ENCODE results near the gene FAM120AOS. TPM values are rescaled to one million over a fixed set of nuclear protein-coding genes. Genes with fewer than 3 reads are reported as not detected.

FAM120AOS gene
- total RNA-seq, 1 experiment from 2014 or later = 31.2 TPM

DNA sequence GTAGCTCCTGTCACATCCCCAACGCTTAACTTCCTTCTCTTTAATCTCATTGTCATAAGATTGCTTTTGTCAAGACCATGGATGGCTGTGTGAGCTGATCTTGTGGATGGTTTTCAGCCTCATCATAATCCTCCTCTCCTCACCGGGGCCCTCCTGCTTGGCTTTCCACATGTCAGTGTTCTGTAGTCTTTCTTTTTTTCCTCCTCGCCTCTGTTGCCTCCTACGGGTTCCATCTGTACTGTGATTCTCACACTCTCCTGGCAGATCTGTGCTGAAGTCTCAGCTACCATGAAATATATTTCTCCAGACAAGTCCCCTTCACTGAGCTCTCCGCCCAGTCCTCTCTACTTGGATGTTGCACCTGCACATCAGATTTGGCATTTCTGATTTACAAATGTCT is 34.9 kb upstream of the FAM120AOS start:
- BruUV-seq (replicated peaks) = no TSS peak
- POLR2A ChIA-PET = no interaction called here
- Histone ChIP-seq H3K4me2 (ENCODE audit: low read length) (no peak overlapping the region), H3K9ac (ENCODE audit: low read length) (no peak overlapping the region), H3K36me3 (ENCODE audit: control insufficient read depth in 1 of 2, insufficient read depth in 2 of 2, low read length in 2 of 2) (0 out of 4 replicates have a peak, but pooled peaks cover 0 to 4% of the 10 kb centered on the region in 2 experiments), H3K4me1 (ENCODE audit: control insufficient read depth in 1 of 2, insufficient read depth in 2 of 2, low read length in 2 of 2) (no peaks in the 10 kb centered on the region), H3K9me2 (ENCODE audit: insufficient read depth) (no peaks in the 10 kb centered on the region), H4K20me1 (ENCODE audit: insufficient read depth) (no peaks in the 10 kb centered on the region), H3K27me3 (ENCODE audit: insufficient read depth, low read length) (no peaks in the 10 kb centered on the region), H3K9me3 (ENCODE audit: control insufficient read depth in 1 of 2, insufficient read depth in 1 of 2, low read depth in 1 of 2, low read length in 2 of 2) (no peaks in the 10 kb centered on the region), H2AFZ (ENCODE audit: low read depth, low read length, poor library complexity, severe bottlenecking) (no peak overlapping the region), H3K27ac (ENCODE audit: low read depth, low read length) (no peak overlapping the region), H3K79me2 (ENCODE audit: insufficient read depth, low read length) (peaks cover 97% of the 10 kb centered on the region), H3K4me3 (replicated peaks in 1 of 2; ENCODE audit: low read depth in 1 of 2, low read length in 2 of 2) (no peak overlapping the region)
- RAD21 ChIA-PET (ENCODE audit: low non-redundant PET in 1 of 2, low total read pairs in 2 of 2, uncharacterized antibody in 2 of 2, unreplicated experiment in 2 of 2) = no interaction called here
- TF ChIP-seq SP1 (IDR thresholded peaks at IDR 0.05; ENCODE audit: low read depth) (no peak), EZH2phosphoT487 (IDR thresholded peaks at IDR 0.05; ENCODE audit: borderline replicate concordance) (no peak), FOSL1 (IDR thresholded peaks at IDR 0.05; ENCODE audit: low read depth) (no peak), EZH2 (IDR thresholded peaks at IDR 0.05) (no peak), ZFX (IDR thresholded peaks at IDR 0.05) (no peak), CEBPB (IDR thresholded peaks at IDR 0.05; ENCODE audit: low read depth) (no peak), TCF7L2 (IDR thresholded peaks at IDR 0.05; ENCODE audit: borderline replicate concordance, extremely low read depth, insufficient read depth, insufficient read length) (no peak), CTCF (IDR thresholded peaks at IDR 0.05 in 2 of 3, conservative IDR thresholded peaks at IDR 0.05 in 1 of 3; ENCODE audit: borderline replicate concordance in 1 of 3, insufficient read depth in 1 of 3, low read depth in 2 of 3, low read length in 2 of 3) (no peak), JUND (IDR thresholded peaks at IDR 0.05) (no peak)
- TF ChIP-seq, protein P1, sequence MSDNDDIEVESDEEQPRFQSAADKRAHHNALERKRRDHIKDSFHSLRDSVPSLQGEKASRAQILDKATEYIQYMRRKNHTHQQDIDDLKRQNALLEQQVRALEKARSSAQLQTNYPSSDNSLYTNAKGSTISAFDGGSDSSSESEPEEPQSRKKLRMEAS (IDR thresholded peaks at IDR 0.05) = no peak
- CTCF ChIA-PET = no interaction called here
- ATAC-seq = no peak
- DNase-seq (ENCODE audit: low read depth, low spot score) = no peak
- intact Hi-C loops (cut with micrococcal nuclease) = no loop called here

Measured in HCT116 (cell line).